Activated T-helper 2 cell treated with anti-CD3 and anti-CD28 coated beads, Interferon-gamma antibody, Interleukin-2, Interleukin-4, amounts not matched to agents 10 μg/mL and 5 μg/mL and 100 μg/mL, durations not matched to agents 14 hours and 24 hours and 36 hours (primary cell): ENCODE results near the gene RMI1. TPM values are rescaled to one million over a fixed set of nuclear protein-coding genes. Genes with fewer than 3 reads are reported as not detected.

Experiments
- total RNA-seq: library from RNA; stranded (reverse); gene quantifications from 2 replicates; pipeline ENCODE4 v1.2.3, GENCODE V29; 2022

The RMI1 gene
- total RNA-seq, 1 donor from 2014 or later, result 26.1 TPM

Other genes starting within 250 kb of the RMI1 start
- 2.7 and 2.8 TPM in 2 replicates for gene GKAP1, start 163.0 kb upstream of the RMI1 start, total RNA-seq
- 2.3 and 2.7 TPM in 2 replicates for gene KIF27, start 59.4 kb upstream of the RMI1 start, total RNA-seq
- 855 and 856 TPM in 2 replicates for gene HNRNPK, start 590 bp upstream of the RMI1 start, total RNA-seq